Ishikawa (cell line): Measurements from ENCODE around the gene CHN2.

ENCODE experiments used
- CREB1 ChIP-seq: IDR thresholded peaks from 2 replicates; pipeline ENCODE4 v1.6.1; 2012; ENCODE audit warnings: low read depth
- EGR1 ChIP-seq: IDR thresholded peaks from 2 replicates; pipeline ENCODE4 v1.6.1; 2012
- FOXM1 ChIP-seq: IDR thresholded peaks from 2 replicates; pipeline ENCODE4 v1.6.1; 2012; ENCODE audit warnings: low read depth, borderline replicate concordance
- NFIC ChIP-seq: IDR thresholded peaks from 2 replicates; pipeline ENCODE4 v1.6.1; 2012
- REST ChIP-seq: IDR thresholded peaks from 2 replicates; pipeline ENCODE4 v1.6.1; 2012; ENCODE audit warnings: low read depth, mild to moderate bottlenecking
- USF1 ChIP-seq: IDR thresholded peaks from 2 replicates; pipeline ENCODE4 v1.6.1; 2012
- YY1 ChIP-seq: IDR thresholded peaks from 2 replicates; pipeline ENCODE4 v1.6.1; 2012; ENCODE audit warnings: low read depth

- no peak for TF ChIP-seq NFIC
- no peak for TF ChIP-seq FOXM1
- TF ChIP-seq CREB1: no peak
- no peak for TF ChIP-seq YY1
- no peak for TF ChIP-seq USF1
- no peak for TF ChIP-seq EGR1
- no peak for TF ChIP-seq REST
Measured at GRCh38 chr7:29342761-29343160, 148.2 kb downstream of the CHN2 start.
